Astrocyte of the spinal cord (primary cell): ENCODE data around the gene OMD.

Source experiments
- DNase-seq: peaks from one replicate; pipeline ENCODE4 v3.0.0; 2011; ENCODE audit warnings: low read depth, low spot score
- H3K4me3 ChIP-seq: 2 replicates; pipeline ENCODE4 v1.5.1; 2011; ENCODE audit warnings: low read depth, mild to moderate bottlenecking, low read length, moderate library complexity
- CTCF ChIP-seq: IDR thresholded peaks from 2 replicates; pipeline ENCODE4 v1.5.1; 2012; ENCODE audit warnings: low read depth, mild to moderate bottlenecking, low read length, inconsistent platforms
- in situ Hi-C: cut with HindIII; loops from 2 replicates; pipeline ENCODE4 v1.10.0; 2017; ENCODE audit warnings: low sequenced_read_pairs

The OMD gene

GRCh38 chr9:92381775-92382174 lies 42.5 kb downstream of the OMD start:
- in situ Hi-C loops = no loop called here
- no peak for DNase-seq
- H3K4me3 ChIP-seq = no peak overlapping the region
- no peak for TF ChIP-seq CTCF

GRCh38 chr9:92380603-92381002 lies 43.7 kb downstream of the OMD start:
- no peak for DNase-seq
- no peak overlapping the region for H3K4me3 ChIP-seq
- in situ Hi-C loops = no loop called here
- TF ChIP-seq CTCF = no peak

GRCh38 chr9:92378865-92379560 lies 45.3 kb downstream of the OMD start:
- peak; percentile 70 for DNase-seq
- TF ChIP-seq CTCF = no peak
- in situ Hi-C loops = no loop called here
- H3K4me3 ChIP-seq = no peak overlapping the region

GRCh38 chr9:92377876-92378275 lies 46.4 kb downstream of the OMD start:
- DNase-seq = no peak
- in situ Hi-C loops = no loop called here
- H3K4me3 ChIP-seq = no peak overlapping the region
- TF ChIP-seq CTCF = no peak

GRCh38 chr9:92373167-92373566 lies 51.1 kb downstream of the OMD start:
- in situ Hi-C loops = no loop called here
- DNase-seq = no peak
- TF ChIP-seq CTCF = no peak
- H3K4me3 ChIP-seq = no peak overlapping the region

- DNase-seq = no peak
- in situ Hi-C loops = no loop called here
- TF ChIP-seq CTCF = no peak
- no peak overlapping the region for H3K4me3 ChIP-seq
Observed at GRCh38 chr9:92369075-92369474, 55.2 kb downstream of the OMD start.
